ENCODE measurements around the gene LCNL1.

DNA sequence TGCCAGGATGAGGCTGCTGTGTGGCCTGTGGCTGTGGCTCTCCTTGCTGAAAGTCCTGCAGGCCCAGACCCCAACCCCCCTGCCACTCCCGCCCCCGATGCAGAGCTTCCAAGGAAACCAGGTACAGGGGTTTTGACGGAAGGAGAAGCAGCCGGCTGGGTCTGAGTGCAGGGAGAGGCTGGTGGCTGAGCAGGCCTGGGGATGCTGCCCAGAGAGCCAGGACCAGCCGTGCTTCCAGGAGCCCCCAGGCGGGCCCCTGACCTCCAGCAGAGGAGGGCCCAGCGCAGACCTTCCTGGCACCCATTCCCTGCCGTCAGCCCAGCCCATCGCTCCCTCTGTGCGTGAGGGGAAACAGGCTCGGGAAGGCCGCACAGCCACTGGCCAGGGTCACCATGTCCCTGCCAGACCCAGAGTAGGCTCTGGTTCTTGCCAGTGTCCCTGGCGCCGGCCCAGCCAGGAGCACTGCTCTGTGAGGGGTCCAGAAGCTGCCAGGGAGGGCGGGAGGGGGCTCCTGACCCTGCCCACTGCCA is 30.4 kb upstream of the LCNL1 start:
- TF ChIP-seq POLR2A (IDR thresholded peaks at IDR 0.05), result no peak
- TF ChIP-seq, protein P1, sequence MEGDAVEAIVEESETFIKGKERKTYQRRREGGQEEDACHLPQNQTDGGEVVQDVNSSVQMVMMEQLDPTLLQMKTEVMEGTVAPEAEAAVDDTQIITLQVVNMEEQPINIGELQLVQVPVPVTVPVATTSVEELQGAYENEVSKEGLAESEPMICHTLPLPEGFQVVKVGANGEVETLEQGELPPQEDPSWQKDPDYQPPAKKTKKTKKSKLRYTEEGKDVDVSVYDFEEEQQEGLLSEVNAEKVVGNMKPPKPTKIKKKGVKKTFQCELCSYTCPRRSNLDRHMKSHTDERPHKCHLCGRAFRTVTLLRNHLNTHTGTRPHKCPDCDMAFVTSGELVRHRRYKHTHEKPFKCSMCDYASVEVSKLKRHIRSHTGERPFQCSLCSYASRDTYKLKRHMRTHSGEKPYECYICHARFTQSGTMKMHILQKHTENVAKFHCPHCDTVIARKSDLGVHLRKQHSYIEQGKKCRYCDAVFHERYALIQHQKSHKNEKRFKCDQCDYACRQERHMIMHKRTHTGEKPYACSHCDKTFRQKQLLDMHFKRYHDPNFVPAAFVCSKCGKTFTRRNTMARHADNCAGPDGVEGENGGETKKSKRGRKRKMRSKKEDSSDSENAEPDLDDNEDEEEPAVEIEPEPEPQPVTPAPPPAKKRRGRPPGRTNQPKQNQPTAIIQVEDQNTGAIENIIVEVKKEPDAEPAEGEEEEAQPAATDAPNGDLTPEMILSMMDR (IDR thresholded peaks at IDR 0.05), result no peak
